HG03159 (cell line): ENCODE results near the gene TMEM258.

Experiments
- ATAC-seq: cut with Tn5 transposase; IDR thresholded peaks from one replicate; pipeline ENCODE4 v1.9.1; 2021; ENCODE audit warnings: mild to moderate bottlenecking, moderate library complexity; ENCODE audit not compliant: unreplicated experiment

Gene TMEM258

DNA sequence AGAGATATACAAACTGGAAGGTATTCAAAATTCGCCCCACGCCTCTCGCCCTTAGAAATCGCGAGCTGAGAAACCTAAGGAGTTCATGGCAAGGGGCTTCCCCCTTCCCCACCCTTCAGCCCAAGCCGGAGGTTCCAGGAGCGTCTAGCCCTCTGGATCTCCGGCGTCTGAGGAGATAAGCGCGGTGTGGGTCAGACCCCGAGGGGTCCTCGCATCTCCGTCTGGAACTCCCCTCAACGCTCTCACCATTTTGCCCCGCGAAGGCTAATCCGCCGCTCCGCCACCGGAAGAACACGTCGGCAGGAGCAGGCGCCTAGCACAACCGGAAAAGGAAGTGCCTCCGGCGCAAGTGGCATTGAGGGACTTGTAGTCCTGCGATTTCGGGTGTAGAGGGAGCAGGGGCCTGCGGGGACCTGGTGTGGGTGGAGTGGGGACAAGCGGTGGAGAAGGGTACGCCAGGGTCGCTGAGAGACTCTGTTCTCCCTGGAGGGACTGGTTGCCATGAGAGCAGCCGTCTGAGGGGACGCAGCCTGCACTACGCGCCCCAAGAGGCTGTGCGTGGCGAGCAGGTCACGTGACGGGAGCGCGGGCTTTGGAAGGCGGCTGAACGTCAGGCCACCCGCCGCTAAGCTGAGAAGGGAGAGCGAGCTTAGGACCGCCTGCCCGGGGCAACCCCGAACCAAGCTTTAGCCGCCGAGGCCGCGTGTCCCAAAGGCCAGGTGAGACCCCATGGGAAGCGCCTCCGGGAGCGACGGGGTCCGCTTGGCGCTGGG is at the start of gene TMEM258, which contains the start of gene FEN1:
TSS of gene TMEM258 (minus strand) at position 290 of the 773 bp plus-strand sequence. CDS start at position 249, 41 bp downstream.
TSS of gene FEN1 (plus strand) at position 602 of the 773 bp plus-strand sequence. CDS start 2,451 bp downstream, outside the sequence.
- peak; percentile 74 for ATAC-seq

DNA sequence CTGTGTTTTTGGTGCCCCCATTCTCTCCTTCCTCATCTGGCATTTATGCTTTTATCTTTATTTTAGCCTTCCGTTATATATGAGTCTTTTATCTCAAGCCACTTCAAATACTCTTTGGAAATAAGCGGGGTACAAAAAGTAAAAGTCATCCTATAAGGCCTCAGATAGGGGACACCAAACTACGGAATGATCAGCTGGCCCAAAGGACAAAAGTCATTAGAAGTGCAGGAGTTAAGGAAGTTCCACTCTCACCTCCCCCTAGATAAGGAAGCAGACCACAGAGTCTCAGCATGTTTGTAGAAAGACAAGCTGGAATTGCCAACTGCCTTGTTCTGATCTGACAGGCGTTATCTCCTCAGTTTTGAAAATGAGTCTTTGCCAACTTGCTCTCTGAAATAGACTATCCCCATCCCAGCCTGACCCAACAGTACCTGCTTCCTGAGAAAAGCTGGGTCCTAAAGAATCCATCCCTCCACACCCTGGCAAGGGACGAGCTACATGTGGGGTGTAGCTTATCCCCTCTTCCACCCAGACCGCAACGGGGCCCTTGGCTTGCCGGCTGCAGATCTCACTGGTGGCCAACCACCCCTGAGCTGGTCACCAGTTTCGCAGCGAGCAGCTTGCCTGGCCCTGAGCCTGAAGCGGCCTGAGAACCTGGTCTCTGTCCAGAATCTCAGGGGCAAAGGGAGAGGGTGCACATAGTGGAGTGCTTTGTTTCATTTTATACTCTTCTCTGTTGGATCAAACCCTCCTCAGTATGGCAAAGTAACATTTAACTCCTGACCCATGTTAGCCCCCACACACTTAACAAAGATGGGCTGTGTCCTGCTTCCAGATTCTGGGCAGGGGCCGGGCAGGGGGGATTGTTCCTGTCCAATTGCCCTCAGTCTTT is 49.5 kb upstream of the TMEM258 start:
- ATAC-seq = no peak

DNA sequence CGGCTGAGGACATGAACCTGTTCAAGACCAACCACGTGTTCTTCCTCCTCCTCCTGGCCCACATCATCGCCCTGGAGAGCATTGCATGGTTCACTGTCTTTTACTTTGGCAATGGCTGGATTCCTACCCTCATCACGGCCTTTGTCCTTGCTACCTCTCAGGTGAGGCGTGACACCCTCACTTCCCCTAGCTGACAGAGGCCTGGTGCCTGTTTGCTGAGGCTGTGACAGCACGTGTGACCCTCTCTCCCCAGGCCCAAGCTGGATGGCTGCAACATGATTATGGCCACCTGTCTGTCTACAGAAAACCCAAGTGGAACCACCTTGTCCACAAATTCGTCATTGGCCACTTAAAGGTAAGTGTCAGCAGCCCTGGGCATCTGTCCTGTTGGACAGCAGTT is 48.0 kb upstream of the TMEM258 start:
- ATAC-seq = no peak

DNA sequence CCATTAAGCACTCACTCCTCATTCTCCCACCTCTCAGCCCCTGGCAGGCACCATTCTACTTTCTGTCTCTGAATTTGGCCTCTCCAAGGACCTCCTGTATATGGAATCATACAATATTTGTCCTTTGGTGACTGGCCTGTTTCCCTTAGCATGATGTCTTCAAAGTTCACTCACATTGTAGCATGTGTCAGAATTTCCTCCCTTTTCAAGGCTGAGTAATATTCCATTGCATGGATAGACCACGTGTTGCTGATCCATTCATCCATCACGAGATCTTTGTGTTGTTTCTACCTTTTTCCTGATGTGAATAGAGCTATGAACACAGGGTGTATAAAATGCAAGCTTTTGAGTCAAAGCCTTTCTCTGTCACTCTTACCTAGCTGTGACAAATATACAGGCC is 47.3 kb upstream of the TMEM258 start:
- ATAC-seq = no peak

DNA sequence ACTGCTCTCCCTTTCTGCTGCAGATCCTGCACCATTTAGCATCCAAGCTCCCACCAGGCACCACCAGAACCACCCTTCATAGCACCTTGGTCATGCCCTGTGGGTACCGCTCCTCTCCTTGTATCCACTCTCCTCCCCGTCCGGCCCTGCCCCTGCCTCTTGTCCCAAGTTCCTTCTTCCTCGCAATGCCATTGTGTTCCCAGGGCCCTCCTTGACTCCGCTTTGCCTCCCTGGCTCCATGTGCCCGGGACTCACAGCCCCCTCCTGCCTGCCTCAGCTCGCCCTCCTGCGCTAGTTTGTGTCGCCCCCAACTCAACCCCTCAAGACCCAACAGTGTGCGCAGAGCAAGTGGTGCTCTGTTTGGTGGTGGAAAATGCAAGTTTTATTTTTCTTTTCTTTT is 46.5 kb upstream of the TMEM258 start:
- no peak for ATAC-seq

DNA sequence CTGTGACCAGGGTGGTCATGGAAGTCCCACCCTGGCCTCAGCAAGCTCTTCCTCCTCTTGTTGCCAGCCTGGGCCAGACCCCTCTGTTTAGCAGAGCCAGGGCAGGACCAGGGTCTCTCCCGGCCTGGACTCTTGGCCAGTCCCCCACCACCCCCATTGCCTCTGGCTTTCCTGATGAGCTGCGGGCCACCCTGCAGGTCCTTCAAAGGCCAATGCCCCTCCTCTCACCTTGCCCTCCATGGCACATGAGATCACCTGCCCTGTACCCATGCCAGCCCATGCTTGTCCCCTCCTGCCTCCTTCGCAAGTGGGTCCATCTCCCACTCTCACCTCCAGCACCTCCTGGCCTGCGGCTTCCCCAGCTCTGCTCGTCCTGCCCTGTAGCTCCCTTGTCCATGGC is 46.1 kb upstream of the TMEM258 start:
- no peak for ATAC-seq

DNA sequence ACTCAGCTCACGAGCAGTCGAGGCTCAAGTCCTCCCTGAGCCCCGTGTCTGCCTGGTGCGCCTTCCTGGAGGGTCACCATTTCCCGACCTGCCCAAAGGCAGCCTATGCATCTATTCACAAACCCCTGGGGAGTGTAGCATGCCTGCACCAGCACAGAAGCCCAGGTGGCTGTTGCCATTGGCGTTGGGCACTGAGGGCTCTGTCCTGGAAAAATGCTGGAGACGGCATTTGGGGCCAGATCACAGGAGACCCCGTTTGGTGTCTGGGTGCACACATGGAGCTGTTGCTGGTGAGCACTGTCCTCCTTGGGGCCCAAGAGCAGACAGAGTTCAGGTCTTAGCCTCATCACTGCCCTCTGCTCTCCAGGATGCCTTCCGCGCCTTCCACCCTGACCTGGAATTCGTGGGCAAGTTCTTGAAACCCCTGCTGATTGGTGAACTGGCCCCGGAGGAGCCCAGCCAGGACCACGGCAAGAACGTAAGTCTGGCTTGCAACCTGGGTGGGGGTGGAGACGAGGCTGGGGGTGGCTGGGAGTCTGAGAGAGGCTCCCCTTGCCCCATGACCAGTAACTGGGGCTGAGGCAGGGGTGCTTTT is 45.1 kb upstream of the TMEM258 start:
- no peak for ATAC-seq

DNA sequence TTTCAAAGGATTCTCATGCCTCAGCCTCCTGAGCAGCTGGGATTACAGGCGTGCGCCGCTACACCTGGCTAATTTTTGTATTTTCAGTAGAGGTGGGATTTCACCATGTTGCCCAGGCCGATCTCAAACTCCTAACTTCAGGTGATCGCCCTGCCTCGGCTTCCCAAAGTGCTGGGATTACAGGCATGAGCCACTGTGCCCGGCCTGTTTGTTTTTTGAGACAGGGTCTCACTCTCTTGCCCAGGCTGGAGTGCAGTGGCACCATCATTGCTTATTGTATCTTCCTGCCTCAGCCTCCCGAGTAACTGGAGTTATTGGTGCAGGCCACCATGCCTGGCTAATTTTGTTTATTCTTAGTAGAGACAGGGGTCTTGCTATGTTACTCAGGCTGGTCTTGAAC is 43.8 kb upstream of the TMEM258 start:
- ATAC-seq = no peak

DNA sequence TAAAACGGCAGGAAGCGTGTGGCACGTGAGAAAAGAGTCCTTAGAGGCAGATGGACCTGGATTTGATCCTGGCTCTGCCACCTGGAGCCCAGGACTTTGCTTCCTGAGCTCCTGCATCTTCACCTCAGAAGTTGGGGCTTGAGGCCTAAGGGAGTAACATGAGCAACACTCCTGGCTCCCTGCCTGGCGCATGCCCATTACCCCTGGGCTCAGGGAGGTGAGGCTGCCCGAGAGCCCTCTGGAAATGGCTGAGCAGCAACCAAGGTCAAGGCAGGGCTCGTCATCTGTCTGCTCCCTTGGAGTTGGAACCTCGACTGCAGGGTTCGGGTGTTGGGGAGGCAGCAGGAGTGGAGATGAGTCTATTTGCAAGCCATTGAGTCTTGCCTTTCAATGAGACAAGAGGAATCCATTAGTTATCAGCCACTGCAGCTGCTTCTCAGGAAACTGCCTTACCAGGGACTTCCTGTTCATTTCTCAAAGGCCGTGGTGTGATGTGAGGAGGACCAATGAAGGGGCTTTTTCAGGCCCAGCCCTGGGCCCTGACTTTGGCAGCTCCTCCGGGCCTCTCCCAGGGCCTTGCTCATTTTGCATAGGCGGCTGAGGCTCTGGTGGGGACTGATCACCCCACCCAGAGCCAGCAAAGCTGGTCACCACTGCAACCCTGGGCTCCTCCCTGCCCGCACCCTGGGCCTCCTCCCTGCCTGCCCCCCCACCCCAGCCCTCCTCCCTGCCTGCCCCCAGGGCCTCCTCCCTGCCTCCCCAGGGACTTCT is 42.1 kb upstream of the TMEM258 start:
- peak; percentile 88 for ATAC-seq

DNA sequence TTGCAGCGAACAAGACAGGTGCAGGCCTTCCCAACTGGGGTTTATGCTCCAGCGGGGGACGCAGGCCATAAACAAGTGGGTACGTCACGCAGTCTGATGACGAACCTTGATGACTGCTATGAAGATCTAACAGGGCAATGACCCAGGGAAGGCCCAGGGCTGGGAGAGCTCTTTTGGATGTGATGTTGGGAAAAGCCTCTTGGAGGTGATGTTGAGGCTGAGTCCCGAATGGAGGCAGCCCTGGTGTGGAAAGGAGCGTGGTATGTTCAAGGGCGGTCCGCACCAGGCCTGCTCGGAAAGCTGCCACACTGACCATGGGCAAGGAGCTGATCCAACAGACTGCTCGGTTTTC is 41.5 kb upstream of the TMEM258 start:
- no peak for ATAC-seq

DNA sequence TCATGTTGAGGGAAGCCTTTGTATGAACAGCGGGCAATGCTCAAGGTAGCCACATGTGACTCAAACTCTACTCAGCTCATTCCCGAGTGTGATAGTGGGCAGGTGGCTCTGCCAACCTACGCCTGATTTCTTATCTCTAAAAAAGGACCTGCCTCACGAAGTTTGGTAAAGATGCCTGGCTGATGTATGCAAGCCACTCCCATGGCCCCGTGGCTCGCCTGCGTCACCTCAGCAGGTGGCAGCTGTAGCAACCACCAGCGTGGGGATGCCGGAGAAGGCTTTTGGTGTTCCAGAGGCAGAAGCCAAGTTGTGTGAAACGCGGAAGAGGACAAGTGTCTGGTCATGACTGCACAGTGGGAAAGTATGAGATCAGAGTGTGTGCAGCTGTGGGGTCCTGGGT is 41.1 kb upstream of the TMEM258 start:
- ATAC-seq = no peak

DNA sequence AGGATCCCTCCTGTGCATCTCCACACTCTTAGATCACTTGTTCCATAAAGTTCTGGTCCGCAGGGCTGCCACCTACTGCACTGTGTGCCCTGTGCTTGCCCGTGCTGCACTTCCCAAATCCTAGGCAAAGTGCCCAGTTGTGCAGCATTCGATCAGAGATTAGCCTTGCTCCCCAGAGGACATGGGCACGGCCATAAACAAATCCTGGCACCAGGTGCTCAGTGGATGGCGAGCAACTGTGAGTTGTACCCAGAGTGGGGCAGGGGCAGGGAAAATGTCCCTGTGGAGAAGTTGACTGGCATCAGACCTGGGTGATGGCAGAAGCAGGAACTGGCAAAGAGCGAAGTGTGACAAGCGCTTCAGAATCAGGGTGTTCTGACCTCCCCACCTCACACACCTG is 40.4 kb upstream of the TMEM258 start:
- no peak for ATAC-seq

DNA sequence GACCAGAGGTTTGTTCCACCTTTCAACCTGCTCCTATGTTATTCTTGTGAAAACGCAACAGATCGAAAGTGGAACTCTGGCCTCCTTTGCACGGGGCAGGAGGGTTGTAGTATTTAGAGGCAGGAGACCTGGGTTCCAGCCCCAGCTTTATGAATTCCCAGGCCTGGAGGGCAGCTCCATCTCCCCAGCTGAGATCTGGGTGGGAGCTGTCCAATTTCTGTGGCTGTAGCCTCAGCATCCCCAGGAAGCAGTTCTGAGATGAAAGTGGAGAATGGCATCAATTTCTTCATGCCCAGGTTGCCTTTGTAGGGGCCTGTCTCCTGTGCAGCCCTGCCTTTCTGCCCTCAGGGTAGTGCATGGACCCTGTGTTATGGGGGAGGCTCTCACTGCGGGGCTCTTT is 39.8 kb upstream of the TMEM258 start:
- no peak for ATAC-seq

DNA sequence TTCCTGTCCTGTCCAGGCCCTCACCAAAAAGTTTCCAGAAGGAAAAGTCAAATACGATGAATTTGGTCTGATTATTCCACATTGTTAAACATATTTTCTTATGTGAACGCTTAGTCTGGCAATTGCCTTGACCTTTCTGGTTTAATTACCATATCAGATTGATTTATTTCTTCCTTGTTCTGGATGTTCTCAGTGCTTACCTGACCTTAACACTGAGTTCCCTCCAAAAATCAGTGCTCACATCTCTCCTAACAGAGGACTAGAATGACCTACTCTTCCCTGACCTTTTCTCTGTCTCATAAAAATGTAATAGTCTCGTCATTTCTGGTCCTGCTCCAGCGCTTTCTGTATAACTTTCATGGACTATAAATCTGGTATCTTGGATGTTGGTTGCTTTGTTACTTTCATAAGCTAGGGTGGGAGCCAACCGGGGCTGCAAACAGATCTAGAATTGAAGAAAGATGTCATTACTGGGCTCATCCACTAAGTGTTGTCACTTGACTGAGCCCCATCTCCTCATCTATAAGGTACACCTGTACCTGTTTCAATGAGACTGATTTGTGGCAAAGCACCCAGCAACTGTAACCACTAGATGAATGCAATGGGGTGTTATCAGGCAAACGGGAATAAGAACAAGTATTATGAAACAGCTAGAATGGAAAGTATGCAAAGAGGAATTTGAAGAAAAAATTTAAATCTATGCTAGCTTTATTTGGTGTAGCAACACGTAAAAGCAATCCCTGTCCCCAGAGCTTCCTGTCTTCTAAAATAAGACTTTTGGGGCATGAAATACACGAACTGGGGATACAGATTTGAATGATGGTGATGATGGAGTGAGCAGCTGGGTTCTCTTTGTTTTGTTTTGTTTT is 38.1 kb upstream of the TMEM258 start:
- no peak for ATAC-seq

DNA sequence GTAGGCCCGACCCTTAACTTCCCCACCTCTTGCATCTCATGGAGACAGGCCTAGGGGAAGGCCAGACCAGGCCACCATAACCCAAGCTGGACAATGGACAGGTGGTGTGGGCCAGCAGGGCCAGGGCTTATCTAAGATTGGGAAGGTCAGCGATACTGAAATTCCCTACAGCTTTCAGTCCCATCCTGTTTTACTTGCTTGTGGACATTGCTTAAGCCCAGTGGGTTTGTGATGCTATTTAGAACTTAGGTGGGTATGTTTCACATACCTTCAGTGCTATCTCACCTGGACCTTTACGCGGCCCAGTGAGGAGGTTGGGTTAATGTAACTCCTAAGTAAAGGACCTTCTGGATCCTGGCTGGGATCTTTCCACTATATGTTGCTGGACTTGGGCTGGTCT is 37.4 kb upstream of the TMEM258 start:
- ATAC-seq = no peak

DNA sequence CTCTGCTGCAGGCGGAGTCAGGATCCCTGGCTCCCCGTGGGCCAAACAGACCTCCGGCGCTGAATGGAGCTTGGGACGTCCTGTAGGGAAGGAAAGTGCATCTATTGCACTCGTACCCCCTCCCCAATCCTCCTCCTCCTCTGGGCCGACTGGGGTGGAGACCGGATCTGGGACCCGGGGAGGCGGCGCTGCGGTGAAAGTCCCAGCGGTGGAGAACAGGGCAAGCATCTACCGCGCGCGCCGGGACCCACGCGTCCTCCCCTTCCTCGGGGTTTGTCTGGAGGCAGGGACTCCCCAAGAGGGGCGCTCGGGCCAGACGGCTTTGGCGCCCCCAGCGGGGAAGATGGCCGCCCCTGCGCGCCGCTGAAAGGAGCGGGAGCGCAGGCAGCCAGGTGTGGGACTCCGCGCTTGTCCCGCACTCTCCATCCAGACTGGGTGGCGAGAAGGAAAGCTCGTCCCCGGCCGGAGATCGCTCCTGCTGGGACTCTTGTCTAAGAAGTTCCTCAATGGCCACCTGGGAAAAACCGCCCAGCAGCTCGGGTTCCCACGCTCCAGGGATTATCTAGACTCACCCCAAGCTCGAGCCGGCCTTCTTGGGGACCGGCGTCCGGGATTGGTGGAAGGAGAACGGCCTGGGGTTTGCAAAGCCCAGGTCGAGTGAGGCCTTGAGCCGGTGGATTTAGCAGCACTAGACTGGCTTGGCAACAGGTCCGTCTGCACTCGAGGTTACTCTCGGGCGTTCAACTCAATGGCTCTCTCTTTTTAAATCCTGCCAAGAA is 36.4 kb upstream of the TMEM258 start:
- ATAC-seq = peak; percentile 21

DNA sequence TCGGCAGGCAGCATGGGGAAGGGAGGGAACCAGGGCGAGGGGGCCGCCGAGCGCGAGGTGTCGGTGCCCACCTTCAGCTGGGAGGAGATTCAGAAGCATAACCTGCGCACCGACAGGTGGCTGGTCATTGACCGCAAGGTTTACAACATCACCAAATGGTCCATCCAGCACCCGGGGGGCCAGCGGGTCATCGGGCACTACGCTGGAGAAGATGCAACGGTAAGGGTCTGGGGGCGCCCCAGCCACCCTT is 35.9 kb upstream of the TMEM258 start:
- no peak for ATAC-seq

DNA sequence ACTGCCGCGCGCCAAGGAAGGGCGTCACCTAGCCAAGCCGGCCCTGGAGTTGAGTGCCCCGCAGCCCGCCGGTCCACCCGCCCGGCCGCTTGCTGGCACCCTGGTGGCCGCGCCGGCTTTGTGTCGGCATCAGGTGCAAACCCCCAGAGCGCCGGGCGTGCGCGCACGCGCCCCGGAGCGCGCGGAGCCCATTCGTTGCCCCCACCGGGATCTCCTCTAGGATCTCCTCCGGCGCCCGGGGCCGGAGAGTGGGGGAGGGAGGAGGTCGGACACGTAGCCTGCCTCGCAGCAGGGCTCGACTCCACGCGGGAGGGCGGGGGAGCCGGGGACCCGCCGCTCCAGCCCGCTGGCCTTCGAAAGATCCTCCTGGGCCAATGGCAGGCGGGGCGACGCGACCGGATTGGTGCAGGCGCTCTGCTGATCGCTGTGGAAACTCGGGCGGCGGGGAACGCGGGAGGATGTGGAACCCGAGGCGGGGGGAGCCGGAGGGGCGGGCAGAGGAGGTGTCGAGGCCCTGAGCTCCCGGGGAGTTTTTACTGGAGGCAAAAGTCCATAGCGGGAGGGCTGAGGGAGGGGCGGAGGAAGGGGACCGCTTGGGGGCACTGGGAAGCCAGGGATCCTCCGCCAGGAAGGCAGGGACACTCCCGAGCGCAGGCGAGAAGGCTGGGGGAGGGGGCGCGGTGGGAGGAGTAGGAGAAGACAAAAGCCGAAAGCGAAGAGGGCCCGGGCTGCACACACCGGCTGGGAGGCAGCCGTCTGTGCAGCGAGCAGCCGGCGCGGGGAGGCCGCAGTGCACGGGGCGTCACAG is 35.4 kb upstream of the TMEM258 start, which contains the start of gene FADS2:
TSS of gene FADS2 (plus strand) at position 730 of the 808 bp plus-strand sequence. CDS start 91 bp downstream, outside the sequence.
- ATAC-seq = peak; percentile 37
